K562 (cell line): ENCODE data around the gene MAPKAPK3. TPM values are rescaled to one million over a fixed set of nuclear protein-coding genes. Genes with fewer than 3 reads are reported as not detected.
A peak's percentile ranks its signal among the peaks of the same experiment; 100 is the strongest.

Experiments used
- CTCF ChIP-seq, 3 experiments: IDR thresholded peaks in 2 of 3; conservative IDR thresholded peaks in 1 of 3; 2 replicates each; pipeline ENCODE4 v1.5.1; 2011 to 2012; ENCODE audit warnings: low read length in 3 of 3, mild to moderate bottlenecking in 3 of 3, control low read depth in 2 of 3, improper control_type of control experiment in 1 of 3, inconsistent platforms in 1 of 3, low read depth in 1 of 3, mixed read lengths in 1 of 3, moderate library complexity in 1 of 3; ENCODE audit not compliant: insufficient read depth in 2 of 3
- FOXA1 ChIP-seq: fragments of 450-650 bp; IDR thresholded peaks from 2 replicates; pipeline ENCODE4 v1.6.1; 2016; ENCODE audit warnings: mild to moderate bottlenecking, borderline replicate concordance
- HDAC6 ChIP-seq: IDR thresholded peaks from 2 replicates; pipeline ENCODE4 v1.6.1; 2012; ENCODE audit warnings: low read depth, mild to moderate bottlenecking, control low read depth, inconsistent platforms, low read length, moderate library complexity
- KLF10 ChIP-seq: fragments of 250-450 bp; sonication (Bioruptor Pico); IDR thresholded peaks from 2 replicates; pipeline ENCODE4 v1.6.1; 2021; ENCODE audit warnings: matching md5 sums
- MAFF ChIP-seq: IDR thresholded peaks from 2 replicates; pipeline ENCODE4 v1.6.1; 2012; ENCODE audit warnings: low read length, improper control_type of control experiment
- NR2C1 ChIP-seq, 2 experiments: fragments of 450-650 bp; IDR thresholded peaks; 2 replicates each; pipeline ENCODE4 v1.6.1; 2017; ENCODE audit warnings: mild to moderate bottlenecking in 2 of 2, antibody characterized with exemption in 1 of 2, inconsistent platforms in 1 of 2, missing compliant biosample characterization in 1 of 2, missing genetic modification characterization in 1 of 2
- NR2C2 ChIP-seq, 2 experiments: fragments of 200-800 bp in 1 of 2; sonication (Bioruptor generic) in 1 of 2; sonication (generic) in 1 of 2; formaldehyde crosslinking in 1 of 2; IDR thresholded peaks; 2 replicates each; pipeline versions ENCODE4 v1.6.1 to v1.8.0; 2016 to 2022; ENCODE audit warnings: mild to moderate bottlenecking in 1 of 2, missing compliant biosample characterization in 1 of 2, missing genetic modification characterization in 1 of 2, missing genetic modification reagents in 1 of 2
- NR4A1 ChIP-seq, 2 experiments: fragments of 250-450 bp in 1 of 2; fragments of 450-650 bp in 1 of 2; sonication (Bioruptor Pico) in 1 of 2; IDR thresholded peaks; 2 replicates each; pipeline versions ENCODE4 v1.4.0 to v1.6.1; 2016 to 2020; ENCODE audit warnings: mild to moderate bottlenecking in 2 of 2, missing compliant biosample characterization in 1 of 2, missing genetic modification characterization in 1 of 2, moderate library complexity in 1 of 2
- TCFL5 ChIP-seq: fragments of 250-450 bp; sonication (Bioruptor Pico); conservative IDR thresholded peaks from 2 replicates; pipeline ENCODE4 v1.6.1; 2021; ENCODE audit warnings: mild to moderate bottlenecking, moderate library complexity, matching md5 sums
- YY1 ChIP-seq, 3 experiments: IDR thresholded peaks; 2 replicates each; pipeline ENCODE4 v1.6.1; 2011; ENCODE audit warnings: low read length in 2 of 3, mild to moderate bottlenecking in 2 of 3, moderate library complexity in 2 of 3, borderline replicate concordance in 1 of 3, control low read depth in 1 of 3, low read depth in 1 of 3; ENCODE audit not compliant: insufficient read depth in 3 of 3, insufficient replicate concordance in 2 of 3, control insufficient read depth in 1 of 3, insufficient read length in 1 of 3; ENCODE audit errors: extremely low read depth in 1 of 3
- ZBTB17 ChIP-seq: fragments of 450-650 bp; formaldehyde crosslinking; IDR thresholded peaks from 2 replicates; pipeline ENCODE4 v1.4.0; 2020; ENCODE audit warnings: mild to moderate bottlenecking
- ZBTB9 ChIP-seq: fragments of 450-650 bp; formaldehyde crosslinking; IDR thresholded peaks from 2 replicates; pipeline ENCODE4 v1.4.0; 2020; ENCODE audit warnings: mild to moderate bottlenecking, moderate library complexity
- ZFX ChIP-seq: sonication (generic); formaldehyde crosslinking; IDR thresholded peaks from 2 replicates; pipeline ENCODE4 v1.8.0; 2022; ENCODE audit warnings: mild to moderate bottlenecking, missing genetic modification reagents, moderate library complexity
- ZKSCAN3 ChIP-seq: fragments of 250-450 bp; sonication (Bioruptor Pico); IDR thresholded peaks from 2 replicates; pipeline ENCODE4 v1.4.0; 2020
- ZNF133 ChIP-seq: fragments of 250-450 bp; sonication (Bioruptor Pico); IDR thresholded peaks from 2 replicates; pipeline ENCODE4 v1.4.0; 2020; ENCODE audit warnings: mild to moderate bottlenecking
- ZNF592 ChIP-seq: fragments of 450-650 bp; IDR thresholded peaks from 2 replicates; pipeline ENCODE4 v1.6.1; 2017; ENCODE audit warnings: antibody characterized with exemption, mild to moderate bottlenecking
- ZNF830 ChIP-seq: fragments of 250-450 bp; sonication (Bioruptor Pico); IDR thresholded peaks from 2 replicates; pipeline ENCODE4 v1.5.0; 2021; ENCODE audit warnings: mild to moderate bottlenecking
- polyA plus RNA-seq, 8 experiments: library from polyadenylated mRNA; depleted of rRNA in 4 of 8; stranded (reverse) in 5 of 8; unstranded in 3 of 8; fragments of >200 nt; fragmentation: Nextera tagmentation in 2 of 8; fragmentation: Illumina TruSeq in 1 of 8; extraction: Ambion mirVana in 2 of 8; extraction: Trizol in 1 of 8; gene quantifications; 2 replicates each; pipeline versions ENCODE4 v1.2.1 to v1.2.3, GENCODE V29; 2011 to 2014; ENCODE audit warnings: inconsistent platforms in 1 of 8, missing spikeins in 1 of 8
- total RNA-seq, 7 experiments: library from RNA; depleted of rRNA in 6 of 7; stranded (reverse); fragments of >200 nt in 6 of 7; fragmentation: Illumina TruSeq in 2 of 7; extraction: Trizol in 2 of 7; gene quantifications; 2 replicates each; pipeline versions ENCODE4 v1.2.1 to v1.2.3, GENCODE V29; 2011 to 2021; ENCODE audit warnings: low replicate concordance in 1 of 7

MAPKAPK3 gene
- total and polyA plus RNA-seq, 9 of the 15 experiments (the other 6 are each of a cell fraction or from before 2014, with no cell fraction given) = 8.0 to 56.4 (median 41.2) TPM

GRCh38 chr3:50600141-50600753 is 16.7 kb upstream of the MAPKAPK3 start (continued):
- TF ChIP-seq HDAC6 (no peak), MAFF (no peak), ZFX (CRISPR knock-in tag) (no peak), CTCF (IDR thresholded peaks at IDR 0.05 in 2 of 3, conservative IDR thresholded peaks at IDR 0.05 in 1 of 3; ENCODE audit: insufficient read depth in 2 of 3, low read depth in 1 of 3, low read length in 3 of 3) (no peak), ZNF133 (CRISPR knock-in tag) (no peak), FOXA1 (no peak), TCFL5 (CRISPR knock-in tag) (no peak), ZNF830 (CRISPR knock-in tag) (no peak), NR2C1 (IDR thresholded peaks at IDR 0.05) (no peak), NR2C1 (tag; IDR thresholded peaks at IDR 0.05) (peak; percentile 68; the same call in 1 of the 2 replicates), ZBTB17 (CRISPR knock-in tag) (no peak), KLF10 (CRISPR knock-in tag) (no peak), NR2C2 (CRISPR knock-in tag; IDR thresholded peaks at IDR 0.05) (no peak), NR2C2 (tag; IDR thresholded peaks at IDR 0.05) (no peak), NR4A1 (CRISPR knock-in tag; IDR thresholded peaks at IDR 0.05) (no peak), NR4A1 (tag; IDR thresholded peaks at IDR 0.05) (no peak), YY1 (IDR thresholded peaks at IDR 0.05; ENCODE audit: borderline replicate concordance in 1 of 3, control insufficient read depth in 1 of 3, extremely low read depth in 1 of 3, insufficient read depth in 3 of 3, insufficient read length in 1 of 3, insufficient replicate concordance in 2 of 3, low read depth in 1 of 3, low read length in 2 of 3) (no peak), ZBTB9 (CRISPR knock-in tag) (no peak), ZKSCAN3 (no peak), ZNF592 (peak; percentile 64)
